ENCODE measurements around the gene CDC16. TPM values are rescaled to one million over a fixed set of nuclear protein-coding genes. Genes with fewer than 3 reads are reported as not detected.

CDC16 gene
- total RNA-seq, 1 experiment from 2014 or later = 61.0 TPM

GRCh38 chr13:114230117-114230516, 4.6 kb upstream of the CDC16 start:
- Histone ChIP-seq H3K4me3 (replicated peaks in 1 of 2; ENCODE audit: low read depth in 1 of 2, low read length in 2 of 2) (no peak overlapping the region), H4K20me1 (ENCODE audit: insufficient read depth) (no peaks in the 10 kb centered on the region), H3K27me3 (ENCODE audit: insufficient read depth, low read length) (no peaks in the 10 kb centered on the region), H2AFZ (ENCODE audit: low read depth, low read length, poor library complexity, severe bottlenecking) (no peak overlapping the region), H3K4me2 (ENCODE audit: low read length) (no peak overlapping the region), H3K79me2 (ENCODE audit: insufficient read depth, low read length) (peaks cover 2% of the 10 kb centered on the region), H3K9me3 (ENCODE audit: control insufficient read depth in 1 of 2, insufficient read depth in 1 of 2, low read depth in 1 of 2, low read length in 2 of 2) (no peaks in the 10 kb centered on the region; a peak in 1 of 4 replicates), H3K36me3 (ENCODE audit: control insufficient read depth in 1 of 2, insufficient read depth in 2 of 2, low read length in 2 of 2) (no peaks in the 10 kb centered on the region), H3K27ac (ENCODE audit: low read depth, low read length) (no peak overlapping the region), H3K9ac (ENCODE audit: low read length) (no peak overlapping the region), H3K4me1 (ENCODE audit: control insufficient read depth in 1 of 2, insufficient read depth in 2 of 2, low read length in 2 of 2) (peaks cover 0 to 21% of the 10 kb centered on the region in 2 experiments; a peak in 3 of 4 replicates), H3K9me2 (ENCODE audit: insufficient read depth) (no peaks in the 10 kb centered on the region)
- no TSS peak for BruUV-seq (replicated peaks)
- intact Hi-C loops (cut with micrococcal nuclease) = no loop called here
- DNase-seq (ENCODE audit: low read depth, low spot score) (no peak), ATAC-seq (no peak)
- ChIA-PET CTCF (no interaction called here), POLR2A (no interaction called here), RAD21 (ENCODE audit: low non-redundant PET in 1 of 2, low total read pairs in 2 of 2, uncharacterized antibody in 2 of 2, unreplicated experiment in 2 of 2) (no interaction called here)
- no peak for TF ChIP-seq YY1 (IDR thresholded peaks at IDR 0.05; ENCODE audit: extremely low read depth, insufficient replicate concordance, low read depth, low read length)
- no peak for TF ChIP-seq CEBPB (IDR thresholded peaks at IDR 0.05; ENCODE audit: low read depth)
- no peak for TF ChIP-seq EZH2 (IDR thresholded peaks at IDR 0.05)
- no peak for TF ChIP-seq JUND (IDR thresholded peaks at IDR 0.05)
- no peak for TF ChIP-seq ZBTB33 (IDR thresholded peaks at IDR 0.05; ENCODE audit: extremely low read depth, insufficient replicate concordance, low read length)
- no peak for TF ChIP-seq ELF1 (IDR thresholded peaks at IDR 0.05; ENCODE audit: borderline replicate concordance, low read depth)
- no peak for TF ChIP-seq TCF7L2 (IDR thresholded peaks at IDR 0.05; ENCODE audit: borderline replicate concordance, extremely low read depth, insufficient read depth, insufficient read length)
- no peak for TF ChIP-seq ATF3 (IDR thresholded peaks at IDR 0.05)
- TF ChIP-seq SRF (IDR thresholded peaks at IDR 0.05; ENCODE audit: low read depth) = no peak
- no peak for TF ChIP-seq ZFX (IDR thresholded peaks at IDR 0.05)
- no peak for TF ChIP-seq FOSL1 (IDR thresholded peaks at IDR 0.05; ENCODE audit: low read depth)
- TF ChIP-seq POLR2A (IDR thresholded peaks at IDR 0.05; ENCODE audit: borderline replicate concordance, extremely low read depth, insufficient read depth, insufficient read length) = no peak
- no peak for TF ChIP-seq SP1 (IDR thresholded peaks at IDR 0.05; ENCODE audit: low read depth)
- TF ChIP-seq EZH2phosphoT487 (IDR thresholded peaks at IDR 0.05; ENCODE audit: borderline replicate concordance) = no peak
- no peak for TF ChIP-seq CBX3 (IDR thresholded peaks at IDR 0.05; ENCODE audit: low read depth)
